Mesothelial cell of epicardium (in vitro differentiated cells): ENCODE data around the gene SDSL. TPM values are rescaled to one million over a fixed set of nuclear protein-coding genes. Genes with fewer than 3 reads are reported as not detected.

Experiments used
- DNase-seq, 2 experiments: peaks; one replicate each; pipeline ENCODE4 v3.0.0; 2021; ENCODE audit warnings: low spot score in 2 of 2; ENCODE audit not compliant: unreplicated experiment in 2 of 2
- H3K27ac Mint-ChIP-seq: 2 replicates; pipeline ENCODE4 v1.8.0; 2021; ENCODE audit warnings: mixed read lengths
- H3K27me3 Mint-ChIP-seq: 2 replicates; pipeline ENCODE4 v1.8.0; 2021; ENCODE audit warnings: low read depth, mixed read lengths
- H3K36me3 Mint-ChIP-seq: 2 replicates; pipeline ENCODE4 v1.8.0; 2021; ENCODE audit warnings: mixed read lengths
- H3K4me1 Mint-ChIP-seq: 2 replicates; pipeline ENCODE4 v1.8.0; 2021; ENCODE audit warnings: mixed read lengths
- H3K4me3 Mint-ChIP-seq: 2 replicates; pipeline ENCODE4 v1.8.0; 2021; ENCODE audit warnings: mild to moderate bottlenecking, moderate library complexity, mixed read lengths
- H3K9me3 Mint-ChIP-seq: 2 replicates; pipeline ENCODE4 v1.8.0; 2021; ENCODE audit warnings: mixed read lengths
- total RNA-seq: library from RNA; stranded (reverse); gene quantifications from 3 replicates; pipeline ENCODE4 v1.2.1, GENCODE V29; 2021
- TF ChIP-seq, protein P1 (sequence below): fragments of 200-600 bp; sonication (generic); IDR thresholded peaks from one replicate; pipeline ENCODE4 v1.5.0; 2021; ENCODE audit warnings: antibody characterized with exemption; ENCODE audit not compliant: unreplicated experiment

The SDSL gene
- total RNA-seq, 1 donor from 2014 or later, result 11.6 TPM

DNA sequence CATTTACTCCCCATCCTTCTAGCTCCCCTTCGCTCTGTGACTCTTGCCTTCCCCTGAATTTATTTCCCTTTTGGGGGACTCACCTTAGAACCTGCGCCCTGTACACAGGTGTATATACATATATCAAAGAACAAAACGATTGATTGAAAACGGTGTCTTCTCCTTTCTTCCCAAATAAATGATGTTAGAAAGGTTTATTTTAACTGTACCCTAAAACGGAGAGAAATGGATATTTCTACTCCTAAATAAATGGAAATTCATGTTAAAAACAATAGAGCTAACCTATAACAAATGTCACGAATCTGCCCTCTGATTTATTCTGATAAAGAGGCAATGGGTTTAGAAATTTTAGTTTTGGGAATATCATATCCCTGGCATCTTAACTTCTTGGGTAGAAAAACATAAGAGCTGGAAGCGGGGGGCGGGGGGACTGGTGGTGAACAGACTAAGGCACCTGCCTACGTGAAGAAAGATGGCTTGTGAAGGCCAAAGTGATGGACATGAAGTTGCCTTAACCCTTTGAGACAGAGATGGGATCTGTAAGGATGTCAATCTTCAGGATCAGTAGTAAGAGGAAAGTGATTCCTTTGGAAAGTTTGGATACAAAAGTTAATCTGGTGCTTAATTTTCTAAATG is 58.3 kb downstream of the SDSL start:
- H3K27ac Mint-ChIP-seq, result no peak overlapping the region
- no peak overlapping the region for H3K4me3 Mint-ChIP-seq
- H3K27me3 Mint-ChIP-seq, result peaks cover 95% of the 10 kb centered on the region
- no peaks in the 10 kb centered on the region for H3K9me3 Mint-ChIP-seq
- DNase-seq, result no peak
- no peaks in the 10 kb centered on the region for H3K36me3 Mint-ChIP-seq
- peaks cover 2% of the 10 kb centered on the region for H3K4me1 Mint-ChIP-seq
- TF ChIP-seq, protein P1, sequence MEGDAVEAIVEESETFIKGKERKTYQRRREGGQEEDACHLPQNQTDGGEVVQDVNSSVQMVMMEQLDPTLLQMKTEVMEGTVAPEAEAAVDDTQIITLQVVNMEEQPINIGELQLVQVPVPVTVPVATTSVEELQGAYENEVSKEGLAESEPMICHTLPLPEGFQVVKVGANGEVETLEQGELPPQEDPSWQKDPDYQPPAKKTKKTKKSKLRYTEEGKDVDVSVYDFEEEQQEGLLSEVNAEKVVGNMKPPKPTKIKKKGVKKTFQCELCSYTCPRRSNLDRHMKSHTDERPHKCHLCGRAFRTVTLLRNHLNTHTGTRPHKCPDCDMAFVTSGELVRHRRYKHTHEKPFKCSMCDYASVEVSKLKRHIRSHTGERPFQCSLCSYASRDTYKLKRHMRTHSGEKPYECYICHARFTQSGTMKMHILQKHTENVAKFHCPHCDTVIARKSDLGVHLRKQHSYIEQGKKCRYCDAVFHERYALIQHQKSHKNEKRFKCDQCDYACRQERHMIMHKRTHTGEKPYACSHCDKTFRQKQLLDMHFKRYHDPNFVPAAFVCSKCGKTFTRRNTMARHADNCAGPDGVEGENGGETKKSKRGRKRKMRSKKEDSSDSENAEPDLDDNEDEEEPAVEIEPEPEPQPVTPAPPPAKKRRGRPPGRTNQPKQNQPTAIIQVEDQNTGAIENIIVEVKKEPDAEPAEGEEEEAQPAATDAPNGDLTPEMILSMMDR, result no peak

DNA sequence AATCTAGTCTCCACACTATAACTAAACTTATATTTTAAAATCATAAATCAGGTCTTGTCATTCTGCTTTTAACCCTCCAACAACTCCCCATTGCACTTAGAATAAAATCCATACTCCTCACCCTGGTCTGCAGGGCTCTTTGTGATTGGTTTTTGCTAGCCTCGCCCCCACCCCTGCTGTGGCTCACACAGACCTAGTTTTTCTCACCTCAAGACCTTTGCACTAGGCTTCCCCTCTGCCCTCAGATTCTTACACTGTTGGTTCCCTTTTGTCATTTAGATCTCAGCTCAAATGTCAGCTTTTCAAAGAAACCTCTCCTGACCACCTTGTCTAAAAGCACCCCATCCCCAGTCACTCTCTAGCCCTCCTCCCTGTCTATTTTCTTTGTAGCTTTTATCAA is 60.2 kb downstream of the SDSL start:
- H3K9me3 Mint-ChIP-seq, result no peaks in the 10 kb centered on the region
- peaks cover 98% of the 10 kb centered on the region for H3K27me3 Mint-ChIP-seq
- no peaks in the 10 kb centered on the region for H3K36me3 Mint-ChIP-seq
- H3K4me3 Mint-ChIP-seq, result no peak overlapping the region
- H3K4me1 Mint-ChIP-seq, result peaks cover 2% of the 10 kb centered on the region
- H3K27ac Mint-ChIP-seq, result no peak overlapping the region
- TF ChIP-seq, protein P1, result no peak
- DNase-seq, result no peak

DNA sequence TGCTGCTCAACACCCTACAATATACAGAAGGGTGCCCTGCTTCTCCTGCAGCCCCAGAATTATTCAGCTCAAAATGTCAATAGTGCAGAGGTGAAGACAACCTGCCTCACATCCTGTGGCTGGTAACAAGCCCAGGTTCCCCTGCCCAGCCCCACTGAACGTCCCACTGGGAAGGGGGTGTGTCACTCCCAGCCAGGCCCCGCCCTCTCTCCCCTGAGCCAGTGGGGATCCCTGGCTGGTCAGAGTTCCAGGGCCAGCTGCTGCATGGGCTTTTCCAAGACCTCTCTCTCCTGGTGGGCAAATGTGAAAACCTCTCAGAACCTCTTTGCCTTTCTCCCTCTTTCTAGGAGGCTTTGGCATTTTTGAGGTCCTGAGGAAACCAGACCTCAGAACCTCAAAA is 63.1 kb downstream of the SDSL start:
- no peaks in the 10 kb centered on the region for H3K4me1 Mint-ChIP-seq
- H3K9me3 Mint-ChIP-seq, result no peaks in the 10 kb centered on the region
- no peak for DNase-seq
- H3K27me3 Mint-ChIP-seq, result peaks cover 97% of the 10 kb centered on the region
- H3K36me3 Mint-ChIP-seq, result no peaks in the 10 kb centered on the region
- H3K27ac Mint-ChIP-seq, result no peak overlapping the region
- TF ChIP-seq, protein P1, result no peak
- no peak overlapping the region for H3K4me3 Mint-ChIP-seq

DNA sequence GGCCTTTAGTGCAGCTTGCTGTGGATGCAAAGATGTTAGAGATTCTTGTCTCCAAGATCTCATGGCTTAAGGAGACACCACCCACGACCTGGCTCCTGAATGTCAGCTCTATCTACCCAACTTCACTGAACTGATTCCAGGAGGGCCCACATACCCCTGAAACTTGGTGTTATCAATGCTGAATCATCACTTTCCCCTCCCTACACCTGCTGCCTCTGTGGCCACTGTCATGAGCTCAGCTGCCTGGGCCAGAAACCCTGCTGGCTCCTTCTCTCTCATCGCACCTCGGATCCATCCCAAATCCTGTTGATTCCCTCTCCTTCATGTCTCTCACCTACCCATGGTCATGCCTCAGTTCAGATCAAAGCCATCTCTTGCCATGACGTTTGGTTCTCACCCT is 64.5 kb downstream of the SDSL start:
- peaks cover 98% of the 10 kb centered on the region for H3K27me3 Mint-ChIP-seq
- no peak overlapping the region for H3K27ac Mint-ChIP-seq
- no peaks in the 10 kb centered on the region for H3K36me3 Mint-ChIP-seq
- H3K4me1 Mint-ChIP-seq, result no peaks in the 10 kb centered on the region
- no peaks in the 10 kb centered on the region for H3K9me3 Mint-ChIP-seq
- H3K4me3 Mint-ChIP-seq, result no peak overlapping the region
- no peak for DNase-seq
- TF ChIP-seq, protein P1, result no peak

Other genes with a start within 250 kb of the SDSL start
- 66.7 to 74.5 TPM (median 69.0 TPM) in 3 replicates for gene DDX54, start 236.9 kb upstream of the SDSL start, total RNA-seq
- 15.2 to 15.4 TPM (median 15.3 TPM) in 3 replicates for gene RITA1, start 236.7 kb upstream of the SDSL start, total RNA-seq
- gene TPCN1, start 200.9 kb upstream of the SDSL start, total RNA-seq, result 40.0 to 46.0 TPM (median 42.7 TPM) in 3 replicates
- gene SLC8B1, start 87.3 kb upstream of the SDSL start, total RNA-seq, result 16.7 to 19.1 TPM (median 17.3 TPM) in 3 replicates
- gene PLBD2, start 63.8 kb upstream of the SDSL start, total RNA-seq, result 37.8 to 39.3 TPM (median 38.7 TPM) in 3 replicates
- gene SDS, start 18.5 kb upstream of the SDSL start, total RNA-seq, result not detected in 3 replicates
- not detected in 3 replicates for gene LHX5, start 49.5 kb downstream of the SDSL start, total RNA-seq